ENCODE measurements around the gene ALPK3.
A peak's percentile ranks its signal among the peaks of the same experiment; 100 is the strongest.

ALPK3 gene

GRCh38 chr15:84898761-84899160, 81.6 kb downstream of the ALPK3 start:
- DNase-seq = no peak

GRCh38 chr15:84899750-84900149, 82.6 kb downstream of the ALPK3 start:
- no peak for DNase-seq

- DNase-seq = no peak
Measured at GRCh38 chr15:84901540-84901939, 84.4 kb downstream of the ALPK3 start.

GRCh38 chr15:84903751-84904150, 86.6 kb downstream of the ALPK3 start:
- no peak for DNase-seq

- DNase-seq = no peak
Measured at GRCh38 chr15:84904419-84904818, 87.3 kb downstream of the ALPK3 start.

- no peak for DNase-seq
Measured at GRCh38 chr15:84905016-84905916, 88.1 kb downstream of the ALPK3 start.

- DNase-seq = no peak
Measured at GRCh38 chr15:84907731-84908130, 90.6 kb downstream of the ALPK3 start.

- no peak for DNase-seq
Measured at GRCh38 chr15:84908564-84908963, 91.4 kb downstream of the ALPK3 start.

- DNase-seq = no peak
Measured at GRCh38 chr15:84909029-84909428, 91.9 kb downstream of the ALPK3 start.

GRCh38 chr15:84909782-84910181, 92.6 kb downstream of the ALPK3 start:
- DNase-seq = no peak

- DNase-seq = no peak
Measured at GRCh38 chr15:84910928-84911623, 93.9 kb downstream of the ALPK3 start.

- DNase-seq = no peak
Measured at GRCh38 chr15:84911879-84912660, 94.9 kb downstream of the ALPK3 start.

GRCh38 chr15:84913360-84913723, 96.2 kb downstream of the ALPK3 start:
- DNase-seq = no peak

- no peak for DNase-seq
Measured at GRCh38 chr15:84914351-84914750, 97.2 kb downstream of the ALPK3 start.

GRCh38 chr15:84914909-84915605, 97.9 kb downstream of the ALPK3 start:
- peak; percentile 8 for DNase-seq

- no peak for DNase-seq
Measured at GRCh38 chr15:84915606-84915958, 98.4 kb downstream of the ALPK3 start.

GRCh38 chr15:84917452-84917851, 100.3 kb downstream of the ALPK3 start:
- DNase-seq = no peak

GRCh38 chr15:84919106-84919667, 102.0 kb downstream of the ALPK3 start:
- no peak for DNase-seq

GRCh38 chr15:84921121-84921520, 104.0 kb downstream of the ALPK3 start:
- no peak for DNase-seq

- DNase-seq = no peak
Measured at GRCh38 chr15:84922530-84922929, 105.4 kb downstream of the ALPK3 start.

Data from CD4-positive, alpha-beta T cell treated with Interleukin-4 for 4 hours (primary cell).